ENCODE measurements around the gene ZNF792.
"Not testable (repeated sequence)": the region's sequence is repeated elsewhere in the genome, so short reads cannot be mapped to it uniquely, and the experiment has no call there.

ZNF792 gene

DNA sequence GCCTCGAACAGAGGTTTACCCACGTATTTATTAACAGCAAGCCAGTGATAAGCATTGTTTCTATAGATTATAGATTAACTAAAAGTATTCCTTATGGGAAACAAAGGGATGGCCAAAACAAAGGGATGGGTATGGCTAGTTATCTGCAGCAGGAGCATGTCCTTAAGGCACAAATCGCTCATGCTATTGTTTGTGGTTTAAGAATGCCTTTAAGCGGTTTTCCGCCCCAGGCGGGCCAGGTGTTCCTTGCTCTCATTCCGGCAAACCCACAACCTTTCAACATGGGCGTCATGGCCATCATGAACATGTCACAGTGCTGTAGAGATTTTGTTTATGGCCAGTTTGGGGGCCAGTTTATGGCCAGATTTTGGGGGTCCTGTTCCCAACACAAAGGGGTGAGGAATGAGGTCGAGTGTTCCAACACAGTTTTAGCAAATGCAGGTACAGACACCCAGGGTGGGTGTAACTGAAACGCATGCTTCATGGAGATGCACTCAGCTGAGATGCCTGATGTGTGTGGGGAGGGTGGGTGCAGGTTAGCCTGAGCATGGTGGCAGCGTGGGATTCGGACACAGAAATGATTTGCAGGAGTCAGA is 6.3 kb upstream of the ZNF792 start:
- DNase-seq (ENCODE audit: low read depth in 2 of 2), result not testable (repeated sequence)

DNA sequence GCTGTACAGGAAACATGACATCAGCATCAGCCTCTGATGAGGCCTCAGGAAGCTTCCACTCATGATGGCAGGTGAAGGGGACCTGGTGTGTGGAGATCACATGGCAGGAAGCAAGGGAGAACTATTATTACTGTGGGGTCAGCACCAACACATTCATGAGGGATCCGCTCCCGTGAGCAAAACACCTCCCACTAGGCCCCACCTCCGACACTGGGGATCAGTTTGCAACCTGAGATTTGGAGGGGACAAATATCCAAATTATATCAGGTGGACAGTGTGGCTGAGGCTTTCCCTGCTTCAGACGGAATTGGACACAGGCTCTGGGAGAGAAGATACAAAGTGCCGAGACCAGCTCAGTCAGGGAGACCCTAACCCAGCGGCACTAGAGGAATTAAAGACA is 5.7 kb upstream of the ZNF792 start:
- no peak for DNase-seq (ENCODE audit: low read depth in 2 of 2)

- DNase-seq (ENCODE audit: low read depth in 2 of 2), result no peak
Observed at GRCh38 chr19:34967551-34967950, 3.5 kb upstream of the ZNF792 start.

- DNase-seq (ENCODE audit: low read depth in 2 of 2), result not testable (repeated sequence)
Observed at GRCh38 chr19:34965505-34965904, 1.5 kb upstream of the ZNF792 start.

- DNase-seq (ENCODE audit: low read depth in 2 of 2), result no peak
Observed at GRCh38 chr19:34964598-34964997, 569 bp upstream of the ZNF792 start.

DNA sequence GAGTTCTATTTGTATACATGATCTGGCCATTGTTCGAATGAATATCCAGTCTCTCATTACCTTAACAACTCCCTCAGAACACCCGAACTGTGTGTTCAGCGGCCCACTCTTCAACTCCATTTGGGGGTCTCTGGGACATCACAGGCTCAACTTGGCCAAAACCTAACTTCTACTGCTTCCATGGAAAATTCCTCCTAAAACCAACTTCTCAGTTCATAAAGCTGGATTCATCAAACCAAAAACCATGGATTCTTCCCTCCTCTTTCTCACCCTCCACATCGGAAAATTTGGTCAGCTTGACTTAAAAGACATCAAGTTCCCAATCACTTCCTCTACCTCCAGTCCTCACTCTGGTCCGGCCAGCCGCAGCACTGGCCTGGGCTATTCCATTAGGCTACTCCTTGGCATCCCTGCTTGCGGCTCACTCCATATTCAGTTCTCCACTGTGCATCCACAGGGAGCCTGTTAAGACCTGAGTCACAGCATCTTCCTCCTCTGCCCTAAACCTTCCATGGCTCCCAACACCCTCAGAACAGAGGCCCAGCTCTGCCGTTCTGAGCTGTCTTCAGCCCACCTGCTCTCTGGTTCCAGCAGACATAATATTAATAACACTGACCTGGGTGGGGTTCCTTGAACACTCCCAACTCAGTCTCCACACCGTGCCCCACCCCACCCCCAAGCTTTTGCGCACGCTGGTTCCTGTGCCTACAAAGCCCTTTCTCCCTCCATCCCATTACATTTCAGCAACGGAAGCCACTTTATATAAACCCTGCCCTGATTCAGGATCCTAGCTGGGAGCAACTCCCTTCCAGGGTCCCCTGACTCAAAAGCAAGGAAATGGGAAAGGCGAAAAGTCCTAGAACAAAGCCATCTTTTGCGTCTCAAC is 1.1 kb downstream of the ZNF792 start:
- no peak for DNase-seq (ENCODE audit: low read depth in 2 of 2)

GRCh38 chr19:34961775-34962686 is 2.0 kb downstream of the ZNF792 start:
- DNase-seq (ENCODE audit: low read depth in 2 of 2), result no peak

- no peak for DNase-seq (ENCODE audit: low read depth in 2 of 2)
Observed at GRCh38 chr19:34960940-34961679, 2.9 kb downstream of the ZNF792 start.

- DNase-seq (ENCODE audit: low read depth in 2 of 2), result no peak
Observed at GRCh38 chr19:34960103-34960805, 3.8 kb downstream of the ZNF792 start.

DNA sequence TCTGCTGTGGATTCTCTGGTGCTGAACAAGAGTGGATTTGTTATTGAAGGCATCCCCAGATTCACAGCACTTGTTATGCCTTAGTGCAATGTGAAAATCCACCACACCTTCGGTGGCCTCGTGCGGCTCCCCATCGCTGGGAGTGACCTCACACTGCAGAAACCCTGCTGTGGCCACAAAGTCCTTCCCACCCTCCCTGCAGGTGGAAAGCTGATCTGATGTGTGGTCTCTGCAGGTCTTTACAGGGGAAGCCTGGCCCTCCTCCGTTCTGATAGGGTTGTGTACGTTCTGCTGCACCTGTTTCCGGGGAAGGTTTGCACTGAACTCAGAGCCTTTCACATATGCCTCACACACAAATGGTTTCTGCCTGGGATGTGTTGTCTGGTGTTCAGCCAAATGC is 5.0 kb downstream of the ZNF792 start:
- no peak for DNase-seq (ENCODE audit: low read depth in 2 of 2)

DNA sequence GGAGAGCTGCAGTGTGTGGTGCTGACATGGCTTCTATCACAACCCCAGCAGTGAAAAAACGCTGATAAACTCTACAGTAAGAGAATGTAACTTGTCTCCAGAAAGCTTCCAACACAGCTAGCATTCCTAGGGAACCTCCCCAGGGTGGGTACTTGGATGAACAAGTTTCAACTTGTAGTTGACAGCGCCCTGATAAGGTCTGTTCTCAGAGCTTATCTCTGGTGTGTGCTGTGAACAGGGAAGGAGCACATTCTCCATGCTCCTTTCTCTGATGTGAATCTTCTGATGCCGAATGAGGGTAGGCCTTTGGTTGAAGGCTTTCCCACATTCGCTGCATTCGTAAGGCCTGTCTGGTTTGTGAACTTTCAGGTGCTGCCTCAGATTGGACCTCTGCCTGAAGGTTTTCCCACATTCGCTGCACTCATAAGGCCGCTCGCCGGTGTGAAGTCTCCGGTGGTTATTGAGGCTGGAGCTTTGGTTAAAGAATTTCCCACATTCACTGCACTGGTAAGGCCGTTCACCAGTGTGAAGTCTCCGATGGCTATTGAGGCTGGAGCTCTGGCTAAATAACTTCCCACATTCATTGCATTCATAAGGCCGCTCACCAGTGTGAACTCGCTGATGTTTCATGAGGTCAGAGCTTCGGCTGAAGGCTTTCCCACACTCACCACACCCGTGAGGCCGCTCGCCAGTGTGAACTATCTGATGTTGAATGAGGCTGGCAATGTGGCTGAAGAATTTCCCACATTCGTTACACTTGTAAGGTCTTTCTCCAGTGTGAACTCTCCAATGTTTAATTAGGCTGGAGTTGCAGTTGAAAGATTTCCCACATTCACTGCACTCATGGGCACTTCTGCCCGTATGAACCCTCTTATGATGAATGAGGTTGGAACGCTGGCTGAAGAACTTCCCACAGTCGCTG is 5.9 kb downstream of the ZNF792 start:
- DNase-seq (ENCODE audit: low read depth in 2 of 2), result no peak

GRCh38 chr19:34953092-34953491 is 10.9 kb downstream of the ZNF792 start:
- DNase-seq (ENCODE audit: low read depth in 2 of 2), result no peak

DNA sequence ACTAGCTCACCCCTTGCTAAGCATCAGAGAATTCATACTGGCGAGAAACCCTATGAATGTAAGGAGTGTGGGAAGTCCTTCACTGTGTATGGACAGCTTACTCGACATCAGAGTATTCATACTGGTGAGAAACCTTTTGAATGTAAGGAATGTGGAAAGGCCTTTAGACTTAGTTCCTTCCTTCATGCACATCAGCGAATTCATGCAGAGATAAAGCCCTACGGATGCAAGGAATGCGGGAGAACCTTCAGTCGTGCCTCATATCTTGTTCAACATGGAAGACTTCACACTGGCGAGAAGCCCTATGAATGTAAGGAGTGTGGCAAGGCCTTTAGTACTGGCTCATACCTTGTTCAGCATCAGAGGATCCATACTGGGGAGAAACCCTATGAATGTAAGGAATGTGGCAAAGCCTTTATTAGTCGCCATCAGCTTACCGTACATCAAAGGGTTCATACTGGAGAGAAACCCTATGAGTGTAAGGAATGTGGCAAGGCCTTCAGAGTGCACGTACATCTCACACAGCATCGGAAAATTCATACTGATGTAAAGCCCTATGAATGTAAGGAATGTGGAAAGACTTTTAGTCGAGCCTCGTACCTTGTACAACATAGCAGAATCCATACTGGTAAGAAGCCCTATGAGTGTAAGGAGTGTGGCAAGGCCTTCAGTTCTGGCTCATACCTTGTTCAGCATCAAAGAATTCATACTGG is 20.0 kb downstream of the ZNF792 start:
- no peak for DNase-seq (ENCODE audit: low read depth in 2 of 2)

DNA sequence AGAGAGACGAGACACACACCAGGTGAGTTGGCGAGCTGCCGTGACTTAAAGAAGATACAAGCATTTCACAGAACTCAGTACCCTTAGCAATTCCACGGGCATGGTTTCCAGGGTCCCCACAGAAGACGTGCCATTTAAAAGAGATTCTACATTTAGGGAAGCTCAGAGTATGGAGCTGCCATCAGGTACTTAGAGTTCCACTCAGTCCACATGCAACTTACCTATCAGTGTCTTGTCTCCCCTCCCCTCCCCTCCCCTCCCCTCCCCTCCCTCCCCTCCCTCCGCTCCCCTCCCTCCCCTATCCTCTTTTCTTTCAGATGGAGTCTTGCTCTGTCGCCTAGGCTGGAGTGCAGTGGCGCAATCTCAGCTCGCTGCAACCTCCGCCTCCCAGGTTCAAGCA is 25.1 kb downstream of the ZNF792 start:
- no peak for DNase-seq (ENCODE audit: low read depth in 2 of 2)

DNA sequence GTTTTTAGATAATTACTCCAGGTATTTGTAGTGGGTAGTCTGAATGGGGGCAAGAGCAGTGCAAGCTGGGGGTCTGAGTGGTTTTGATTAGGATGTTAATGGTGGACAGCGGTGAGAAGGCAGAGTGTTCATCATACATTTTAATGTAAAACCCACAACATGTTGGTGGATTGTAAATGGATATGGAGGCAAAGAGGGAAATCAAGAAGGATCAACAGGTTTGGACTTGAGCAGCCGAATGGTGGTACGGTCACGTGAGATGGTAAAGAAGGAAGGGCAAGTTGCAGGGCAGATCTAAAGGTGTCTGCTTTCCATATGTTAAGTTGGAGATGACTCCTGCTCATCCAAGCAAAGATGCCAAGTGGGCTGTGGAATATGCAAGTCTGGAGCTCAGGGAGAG is 27.8 kb downstream of the ZNF792 start:
- DNase-seq (ENCODE audit: low read depth in 2 of 2), result no peak

GRCh38 chr19:34932494-34932893 is 31.5 kb downstream of the ZNF792 start:
- no peak for DNase-seq (ENCODE audit: low read depth in 2 of 2)

GRCh38 chr19:34926685-34927375 is 37.2 kb downstream of the ZNF792 start, which contains the start of gene ZNF30:
TSS of gene ZNF30 (plus strand) at chr19:34926903. CDS start at chr19:34929948, 3,045 bp downstream.
- DNase-seq (ENCODE audit: low read depth in 2 of 2), result peak; percentile 62 to 67

DNA sequence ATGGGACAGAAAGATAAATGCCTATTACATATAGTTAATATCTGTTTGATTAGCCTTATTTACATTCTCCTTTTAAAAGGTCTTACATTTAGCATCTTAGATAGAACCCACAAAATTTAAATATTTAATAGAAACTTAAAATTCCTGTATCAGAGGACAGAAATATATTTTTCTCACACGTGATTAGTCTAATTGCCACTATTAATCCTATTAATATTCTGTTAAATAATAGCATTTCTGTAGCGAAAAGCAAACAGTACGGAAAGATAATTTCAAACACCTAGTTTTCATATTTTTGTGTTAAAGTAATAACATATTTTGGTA is 37.7 kb downstream of the ZNF792 start:
- no peak for DNase-seq (ENCODE audit: low read depth in 2 of 2)

Measured in stimulated activated CD8-positive, alpha-beta memory T cell treated with anti-CD3 and anti-CD28 coated beads, Interleukin-15, amount 100 ng/mL, for 4 hours (primary cell).